ENCODE measurements around the gene ZKSCAN4.
A peak's percentile ranks its signal among the peaks of the same experiment; 100 is the strongest.

ZKSCAN4 gene

DNA sequence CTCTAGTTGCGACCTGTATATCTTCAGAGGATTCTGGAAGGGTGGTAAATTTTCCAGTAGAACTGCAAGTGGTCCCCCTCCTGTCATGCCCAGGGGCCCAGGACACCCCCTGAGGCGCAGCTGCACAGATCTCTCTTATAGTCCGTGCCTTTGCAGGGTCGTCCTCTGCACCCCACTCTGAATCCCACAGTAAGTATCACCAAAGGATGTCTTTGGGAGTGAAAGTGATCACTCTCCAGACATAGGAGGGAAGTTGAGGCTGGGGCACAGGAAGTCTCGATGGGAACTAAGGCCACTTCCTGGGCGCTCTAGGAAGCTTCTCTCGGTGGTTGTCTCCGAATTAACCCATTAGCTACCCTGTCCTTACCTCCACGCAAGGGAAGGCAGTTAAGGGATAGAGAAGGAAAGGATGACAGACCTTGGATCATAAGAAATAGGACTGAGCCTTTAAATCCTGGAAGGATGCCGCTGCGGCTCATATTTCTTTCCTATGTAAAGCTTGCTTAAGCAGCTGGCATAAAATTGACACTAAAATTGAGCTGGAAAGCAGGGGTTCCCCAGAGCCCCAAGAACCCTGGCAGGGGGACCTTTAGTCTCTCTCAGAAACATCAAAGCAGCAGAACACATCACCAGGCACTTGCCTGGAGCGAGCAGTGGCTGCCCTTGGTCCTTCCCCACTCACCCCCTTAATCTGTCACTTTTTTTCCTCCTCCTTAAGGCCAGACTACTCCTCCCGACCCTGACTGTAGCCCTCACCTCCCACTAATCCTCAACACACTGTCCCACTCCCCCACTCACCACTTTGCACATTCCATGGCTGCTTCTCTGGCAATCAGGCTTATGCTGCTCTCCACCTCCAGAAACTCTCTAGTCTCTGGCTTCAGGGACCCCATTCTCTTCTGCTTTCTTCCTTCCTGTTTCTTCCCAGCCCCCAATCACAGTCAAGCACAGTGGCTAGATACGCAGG is at the start of gene ZKSCAN4:
Gene ZKSCAN4 (minus strand): TSS at position 261 of the 967 bp plus-strand sequence. CDS start 289 bp downstream, outside the sequence.
- DNase-seq = peak; percentile 96

DNA sequence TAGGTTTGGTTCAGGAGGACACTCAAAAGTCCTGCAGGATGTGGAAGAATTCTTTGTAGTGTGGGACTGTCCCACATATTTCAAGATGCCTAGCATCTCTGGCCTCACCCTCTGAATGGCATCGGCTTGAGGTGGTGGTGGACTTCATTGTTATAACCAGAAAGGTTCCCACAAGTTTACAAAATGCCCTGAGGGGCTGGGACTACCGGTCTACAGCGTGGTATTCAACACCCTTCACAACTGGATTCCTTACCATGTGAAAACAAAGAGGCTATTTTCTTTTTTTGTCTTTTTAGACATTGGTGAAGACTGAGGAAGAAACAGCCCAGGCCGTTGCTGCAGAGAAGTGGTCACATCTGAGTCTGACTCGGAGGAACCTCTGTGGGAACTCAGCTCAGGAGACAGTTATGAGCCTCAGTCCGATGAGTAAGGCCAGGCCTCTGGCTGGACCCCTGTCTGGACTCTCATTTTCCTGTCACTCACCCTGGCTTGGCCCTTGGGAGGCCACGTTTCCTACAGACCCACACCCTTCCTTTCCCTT is 44.5 kb upstream of the ZKSCAN4 start:
- DNase-seq = no peak

DNA sequence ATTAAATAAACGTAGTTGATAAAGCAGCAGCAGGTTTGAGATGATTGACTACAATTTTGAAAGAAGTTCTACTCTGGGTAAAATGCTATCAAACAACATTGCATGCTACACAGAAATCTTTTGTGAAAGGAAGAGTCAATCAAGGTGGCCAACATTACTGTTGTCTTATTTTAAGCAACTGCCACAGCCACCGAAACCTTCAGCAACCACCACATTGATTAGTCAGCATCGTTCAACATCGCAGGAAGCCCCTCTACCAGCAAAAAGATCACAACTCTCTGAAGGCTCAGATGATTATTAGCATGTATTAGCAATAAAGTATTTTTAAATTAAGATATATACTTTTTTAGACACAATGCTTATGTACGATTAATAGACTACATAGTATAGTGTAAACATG is 43.3 kb upstream of the ZKSCAN4 start:
- DNase-seq = no peak

DNA sequence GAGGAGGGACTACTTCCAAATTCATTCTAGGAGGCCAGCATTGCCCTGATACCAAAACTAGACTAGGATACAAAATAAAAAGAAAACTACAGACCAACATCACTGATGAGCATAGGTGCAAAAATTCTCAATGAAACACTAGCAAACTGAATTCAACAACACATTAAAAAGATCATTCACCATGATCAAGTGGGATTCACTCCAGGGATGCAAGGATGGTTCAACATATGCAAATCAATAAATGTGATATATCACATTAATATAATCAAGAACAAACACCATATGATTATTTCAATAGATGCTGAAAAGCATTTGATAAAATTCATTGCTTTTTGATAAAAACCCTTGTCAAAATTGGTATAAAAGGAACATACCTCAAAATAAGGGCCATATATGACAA is 39.5 kb upstream of the ZKSCAN4 start:
- DNase-seq = no peak

DNA sequence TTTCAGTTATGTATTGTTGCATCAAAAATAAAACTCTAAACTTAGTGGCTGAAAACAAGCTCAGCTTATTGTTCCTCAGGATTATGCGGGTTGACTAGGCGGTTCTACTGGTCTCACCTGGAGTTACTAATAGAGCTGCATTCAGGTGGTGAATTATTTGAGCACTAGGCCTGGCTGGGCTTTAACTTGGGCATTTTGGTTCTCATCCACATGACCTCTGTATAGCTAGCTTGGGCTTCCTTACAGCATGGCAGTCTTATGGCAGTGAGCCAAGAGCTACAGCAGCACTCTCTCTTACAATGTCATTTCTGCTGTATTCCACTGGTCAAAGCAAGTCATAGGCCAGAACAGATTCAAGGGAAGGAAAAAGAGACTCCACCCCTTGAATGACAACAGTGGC is 30.9 kb upstream of the ZKSCAN4 start:
- DNase-seq = peak; percentile 48

DNA sequence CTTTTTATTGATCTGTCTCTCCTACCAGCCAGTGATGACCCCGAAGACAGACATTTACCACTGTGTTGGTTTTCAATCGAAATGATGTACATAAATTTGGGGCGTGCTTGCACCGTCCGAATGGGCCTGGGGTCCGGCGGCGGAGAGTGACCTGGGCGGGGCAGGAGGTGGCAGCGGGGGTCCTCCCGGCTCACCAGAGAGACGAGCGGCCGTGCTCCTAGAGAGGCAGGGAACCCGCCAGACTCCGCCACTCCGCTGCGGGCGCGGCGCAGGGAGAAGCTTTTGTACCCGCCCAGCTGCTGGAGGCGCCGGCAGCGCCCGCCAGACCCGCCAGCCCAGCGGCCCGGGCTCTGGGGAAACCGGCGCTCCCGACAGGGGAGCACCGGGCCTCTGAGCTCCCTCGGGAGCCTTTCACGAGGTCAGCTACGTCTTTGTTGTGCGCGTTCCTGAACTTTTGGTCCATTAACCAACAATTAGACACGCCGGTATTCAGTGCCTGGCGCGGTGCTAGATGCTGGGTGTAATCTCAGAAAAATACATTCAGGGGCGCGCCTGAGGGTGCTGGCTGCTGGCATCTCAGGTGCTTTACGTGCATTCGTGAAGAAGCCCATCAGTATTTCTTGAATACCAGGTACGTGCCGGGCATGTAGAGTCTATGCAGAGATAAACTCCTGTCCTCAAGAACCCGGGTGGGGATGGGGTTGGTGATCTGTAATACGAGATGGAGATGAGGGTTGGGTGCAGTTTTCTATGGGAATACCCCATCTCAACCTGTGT is 29.4 kb upstream of the ZKSCAN4 start, which contains the start of gene PGBD1:
Gene PGBD1 (plus strand): TSS at position 285 of the 777 bp plus-strand sequence. CDS start 2,242 bp downstream, outside the sequence.
- DNase-seq = peak; percentile 91

DNA sequence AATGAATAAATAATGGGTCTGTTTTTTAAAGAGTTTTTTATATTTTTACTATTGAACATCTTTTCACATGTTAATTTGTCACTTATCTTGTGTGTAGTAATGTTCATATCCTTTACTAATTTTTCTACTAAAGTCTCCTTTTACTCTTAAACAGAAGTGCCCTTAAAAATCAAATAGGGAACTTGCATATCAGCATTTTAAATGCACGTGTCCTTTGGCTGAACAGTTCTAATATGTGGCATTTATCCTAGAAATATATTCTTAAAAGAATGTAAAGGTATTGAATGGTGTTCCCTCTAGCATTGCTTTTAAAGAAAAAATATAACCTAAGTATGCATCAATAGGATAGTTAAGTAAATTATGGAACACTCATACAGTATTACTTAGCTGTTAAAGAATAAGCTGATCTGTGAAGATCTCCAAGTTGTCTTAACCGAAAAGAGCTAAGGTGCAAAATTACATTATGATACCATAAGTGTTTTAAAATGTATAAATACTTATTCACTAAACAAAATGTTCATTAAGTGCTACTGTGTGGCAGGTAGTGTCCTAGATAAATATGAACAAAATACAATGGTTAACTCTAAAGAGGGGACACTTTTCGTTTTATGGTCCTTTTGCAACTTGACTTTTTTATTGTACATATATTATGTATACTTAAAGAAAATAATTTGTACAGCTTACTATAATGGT is 28.7 kb upstream of the ZKSCAN4 start:
- DNase-seq = peak; percentile 12

DNA sequence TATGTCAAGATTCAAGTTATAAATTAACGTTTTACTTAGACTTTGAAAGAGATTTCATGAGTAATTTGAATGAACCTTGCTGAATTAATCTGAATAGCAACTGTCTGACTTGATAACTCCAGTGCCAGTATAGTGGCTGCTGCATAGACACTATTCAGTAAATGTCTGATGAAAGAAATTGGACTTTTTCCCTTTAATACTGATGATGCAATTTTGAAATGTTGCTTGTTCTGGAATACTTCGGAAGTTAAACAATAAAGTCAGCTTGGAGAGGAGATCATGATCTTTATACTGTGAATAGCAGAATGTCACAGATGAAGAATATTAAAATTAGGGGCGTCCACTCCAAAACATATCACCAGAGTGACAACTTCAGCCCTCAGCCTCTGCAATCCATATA is 25.7 kb upstream of the ZKSCAN4 start:
- no peak for DNase-seq

DNA sequence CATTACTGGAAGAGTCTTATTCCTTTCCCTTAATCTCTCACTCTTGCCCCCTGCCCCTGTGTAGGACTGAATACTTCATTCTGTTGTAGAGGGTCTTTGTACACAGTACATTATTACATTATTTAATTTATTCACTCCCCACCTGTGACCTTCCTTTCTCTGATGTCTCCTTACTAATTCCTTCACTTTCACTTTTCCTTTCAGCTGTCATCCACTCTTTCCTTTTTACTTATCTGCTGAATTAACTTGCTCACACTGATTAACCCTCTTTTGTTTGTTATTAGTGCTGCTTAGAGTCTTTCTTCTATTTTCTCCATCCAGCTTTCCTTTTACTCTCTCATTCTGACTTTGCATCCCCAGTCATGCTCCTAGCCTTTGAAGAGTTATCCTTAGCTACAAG is 22.8 kb upstream of the ZKSCAN4 start:
- no peak for DNase-seq

DNA sequence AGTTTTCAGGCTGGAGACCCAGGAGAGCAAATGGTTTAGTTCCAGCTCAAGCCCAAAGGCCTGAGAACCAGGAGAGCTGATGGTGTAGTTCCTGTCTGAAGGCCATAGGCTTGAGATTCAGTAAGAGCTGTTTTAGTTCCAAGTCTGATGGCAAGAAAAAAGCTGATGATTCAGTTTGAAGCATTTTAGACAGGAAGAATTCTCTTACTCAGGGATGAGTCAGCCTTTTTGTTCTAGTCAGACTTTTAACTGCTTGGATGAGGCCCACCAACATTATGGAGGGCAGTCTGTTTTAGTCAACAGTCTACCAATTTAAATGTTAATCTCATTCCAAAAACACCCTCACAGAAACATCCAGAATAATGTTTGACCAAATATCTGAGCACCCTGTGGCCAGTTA is 17.4 kb upstream of the ZKSCAN4 start:
- peak; percentile 60 for DNase-seq

DNA sequence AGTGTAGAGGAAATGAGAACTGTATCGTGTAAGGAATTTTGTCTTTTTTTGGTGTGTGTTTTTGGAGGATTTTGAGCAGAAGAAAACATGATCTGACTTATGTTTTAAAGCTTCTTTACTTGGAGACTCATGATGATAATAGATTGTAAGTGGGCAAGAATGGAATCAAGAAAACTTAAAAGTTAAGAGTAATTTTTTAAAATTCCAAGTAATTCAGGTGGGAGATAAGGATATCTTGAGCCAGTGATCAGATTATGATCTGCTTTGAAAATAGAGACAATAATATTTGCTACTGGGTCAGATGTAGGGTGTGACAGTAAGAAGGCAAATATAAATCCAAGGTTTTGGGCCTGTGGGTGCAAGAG is 15.6 kb upstream of the ZKSCAN4 start:
- no peak for DNase-seq

DNA sequence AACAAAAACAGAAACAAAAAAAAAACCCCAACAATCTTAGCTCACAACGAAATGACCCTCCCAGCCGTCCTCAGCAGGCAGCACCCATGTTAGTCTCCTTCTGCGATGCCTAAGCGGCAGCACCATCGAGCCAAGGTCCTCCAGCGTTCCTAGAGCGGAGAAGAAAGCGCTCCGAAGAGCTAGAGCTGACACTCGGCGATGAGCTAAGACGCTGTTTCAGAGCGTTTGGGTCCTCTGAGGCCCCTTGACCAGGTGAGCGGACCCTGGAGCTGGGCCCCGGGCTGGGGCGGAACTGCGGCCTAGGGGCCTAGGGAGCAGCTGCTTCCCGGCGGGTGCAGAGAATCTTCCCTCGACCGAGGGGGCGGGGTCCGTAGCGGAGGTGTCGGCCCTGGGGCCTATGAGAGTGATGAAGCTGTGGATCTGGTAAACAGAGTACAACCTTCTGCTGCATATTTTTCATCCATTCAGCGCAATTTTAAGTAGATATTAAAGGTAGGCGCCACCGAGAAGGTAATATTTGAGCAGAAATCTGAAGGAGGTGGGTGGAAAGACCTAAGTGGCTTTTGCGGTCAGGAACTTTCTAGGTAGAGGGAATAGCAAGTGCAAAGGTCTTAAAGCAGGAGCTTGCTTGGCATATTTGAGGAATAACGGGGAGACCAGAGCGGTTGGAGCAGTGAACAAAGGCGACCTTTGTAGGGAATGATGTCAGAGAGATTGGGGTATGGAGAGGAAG is 15.1 kb upstream of the ZKSCAN4 start, which contains the start of gene ZSCAN26:
Gene ZSCAN26 (plus strand): TSS at position 182 of the 733 bp plus-strand sequence. CDS start 4,777 bp downstream, outside the sequence.
- peak; percentile 96 for DNase-seq

DNA sequence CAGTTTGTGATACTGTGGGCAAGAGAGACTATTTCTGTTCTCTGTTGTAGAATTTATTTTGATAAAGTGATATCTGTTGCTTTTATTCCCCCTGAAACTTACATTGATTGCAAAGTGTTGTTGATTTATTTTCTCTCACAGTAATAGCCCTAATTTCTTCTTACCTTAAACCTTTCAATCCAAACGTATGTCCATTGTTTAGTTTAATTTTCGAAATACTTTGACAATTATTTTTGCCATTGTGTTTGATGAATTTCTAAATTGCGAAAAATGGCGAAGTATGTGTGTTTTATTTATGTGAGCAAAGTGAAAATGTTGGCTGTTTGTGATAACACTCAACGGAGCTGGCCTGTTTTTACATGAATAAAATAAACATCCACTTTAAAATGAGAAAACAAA is 14.5 kb upstream of the ZKSCAN4 start:
- no peak for DNase-seq

DNA sequence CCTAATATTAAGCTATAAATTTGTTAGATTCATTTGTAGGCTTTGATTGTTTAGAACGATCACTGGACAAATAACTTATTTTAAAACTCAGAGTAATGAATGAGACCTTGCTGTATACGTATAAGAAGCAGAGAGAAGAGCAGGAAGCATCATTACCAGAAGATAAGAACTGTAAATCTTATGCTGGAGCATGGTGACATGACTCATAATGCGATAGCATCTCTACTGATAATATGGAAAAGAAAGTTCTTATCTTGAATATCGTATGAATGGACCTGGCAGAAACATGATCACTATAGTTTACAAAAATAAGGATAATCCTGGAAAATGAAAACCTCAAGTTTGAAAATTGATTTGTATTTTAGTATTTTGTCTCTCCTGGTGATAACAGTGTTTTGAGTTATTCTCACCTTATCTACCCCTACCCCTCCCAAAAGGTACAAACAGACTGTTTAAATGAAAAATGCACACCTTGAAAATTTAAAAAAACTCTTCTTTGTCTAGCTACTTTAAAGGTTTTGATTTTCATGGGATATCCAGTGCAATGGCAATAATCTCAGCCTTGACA is 12.8 kb upstream of the ZKSCAN4 start:
- DNase-seq = peak; percentile 47

DNA sequence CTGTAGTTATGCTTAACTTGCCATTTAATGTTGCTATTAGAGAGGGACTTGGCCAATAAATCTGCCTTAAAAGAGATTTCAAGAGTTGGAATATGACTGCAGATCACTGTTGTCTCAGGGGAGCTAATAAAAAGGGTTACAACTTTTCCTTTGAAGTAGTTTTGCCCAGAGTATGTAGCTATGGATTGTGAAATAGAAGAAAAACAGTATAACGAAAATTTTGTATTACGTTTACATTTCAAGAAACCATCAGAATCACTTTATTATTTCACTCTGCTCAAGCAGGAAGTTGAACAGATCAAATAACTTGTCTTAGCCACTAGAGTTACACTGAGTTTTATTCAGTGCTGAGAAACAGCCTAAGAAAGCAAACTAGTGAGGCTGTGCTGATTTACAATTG is 11.9 kb upstream of the ZKSCAN4 start:
- DNase-seq = no peak

DNA sequence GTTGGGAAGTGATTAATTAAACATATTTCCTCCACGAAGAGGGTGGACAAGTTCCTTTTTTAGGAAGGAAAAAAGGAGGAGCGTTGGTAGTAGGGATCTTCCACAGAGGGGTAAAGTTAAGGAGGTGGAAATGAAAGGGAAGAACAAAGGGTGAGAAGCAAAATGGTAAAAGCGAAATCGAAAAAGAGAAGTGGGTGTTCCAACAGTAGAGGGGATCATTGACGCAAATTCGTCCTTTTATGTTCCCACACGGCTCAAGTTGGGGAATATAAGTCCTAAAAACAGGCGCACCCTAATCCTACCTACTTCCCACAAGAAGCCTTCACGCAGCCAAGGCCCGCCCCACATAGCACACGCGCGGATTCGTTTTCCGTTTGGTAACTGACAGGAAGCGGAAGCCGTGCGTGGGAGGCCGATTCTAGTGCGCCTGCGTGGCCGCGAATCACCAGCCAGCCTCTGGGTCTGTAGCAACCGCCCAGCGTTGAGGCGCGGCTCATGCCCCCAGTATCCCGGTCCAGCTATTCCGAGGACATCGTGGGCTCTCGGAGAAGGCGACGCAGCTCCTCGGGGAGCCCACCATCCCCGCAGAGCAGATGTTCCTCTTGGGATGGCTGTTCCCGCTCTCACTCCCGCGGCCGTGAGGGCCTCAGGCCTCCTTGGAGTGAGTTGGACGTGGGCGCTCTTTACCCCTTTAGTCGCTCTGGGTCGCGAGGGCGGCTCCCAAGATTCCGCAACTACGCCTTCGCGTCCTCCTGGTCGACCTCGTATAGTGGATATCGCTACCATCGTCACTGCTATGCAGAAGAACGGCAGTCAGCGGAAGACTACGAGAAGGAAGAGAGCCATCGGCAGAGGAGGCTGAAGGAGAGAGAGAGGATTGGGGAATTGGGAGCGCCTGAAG is 7.1 kb upstream of the ZKSCAN4 start, which contains the start of gene NKAPL:
Gene NKAPL (plus strand): TSS at position 421 of the 901 bp plus-strand sequence. CDS start 75 bp downstream, at position 496.
- DNase-seq = peak; percentile 76

DNA sequence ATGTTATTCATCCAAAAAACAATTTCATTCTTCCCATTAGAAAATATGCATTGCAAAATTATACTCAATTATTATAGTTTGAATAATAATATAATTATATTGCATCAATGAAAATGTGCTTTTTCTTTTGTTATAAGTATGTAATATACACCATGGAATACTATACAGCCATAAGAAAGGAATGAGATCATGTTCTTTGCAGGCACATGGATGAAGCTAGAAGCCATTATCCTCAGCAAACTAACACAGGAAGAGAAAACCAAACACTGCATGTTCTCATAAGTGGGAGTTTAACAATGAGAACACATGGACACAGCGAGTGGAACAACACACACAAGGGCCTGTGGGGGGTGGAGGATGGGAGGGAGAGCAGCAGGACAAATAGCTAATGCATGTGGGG is 5.0 kb upstream of the ZKSCAN4 start:
- DNase-seq = no peak

DNA sequence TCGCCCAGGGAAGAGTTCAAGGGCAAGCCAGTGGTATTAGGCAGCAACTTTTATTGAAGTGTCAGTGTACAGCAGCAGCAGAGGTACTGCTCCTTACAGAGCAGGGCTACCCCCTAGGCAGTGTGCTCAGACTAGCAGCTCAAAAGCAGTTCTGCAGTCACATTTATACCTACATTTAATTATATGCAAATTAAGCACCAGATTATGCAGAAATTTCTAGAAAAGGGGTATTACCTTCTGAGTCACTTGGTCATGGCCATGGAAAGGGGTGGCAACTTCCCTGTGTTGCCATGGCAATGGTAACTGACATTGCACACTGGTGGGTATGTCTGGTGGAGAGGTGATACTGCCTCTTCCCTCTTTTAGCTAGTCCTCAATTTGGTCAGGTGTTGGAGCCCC is 2.1 kb upstream of the ZKSCAN4 start:
- DNase-seq = peak; percentile 49

DNA sequence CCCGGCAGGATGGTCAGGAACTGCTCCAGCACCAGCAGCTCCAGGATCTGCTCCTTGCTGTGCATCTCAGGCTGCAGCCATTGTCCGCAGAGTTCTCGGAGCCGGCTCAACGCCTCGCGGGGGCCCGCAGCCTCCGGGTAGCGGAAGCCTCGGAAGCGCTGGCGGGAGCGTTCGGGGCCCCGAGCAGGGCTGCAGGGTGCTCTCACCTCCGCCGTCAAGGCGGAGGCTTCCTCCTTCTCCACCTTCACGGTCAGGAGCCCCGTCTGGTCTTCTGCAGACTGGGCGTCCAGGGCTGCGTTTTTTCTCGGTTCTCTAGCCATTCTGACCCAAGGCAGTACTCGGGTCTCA is 434 bp downstream of the ZKSCAN4 start:
- DNase-seq = peak; percentile 53

DNA sequence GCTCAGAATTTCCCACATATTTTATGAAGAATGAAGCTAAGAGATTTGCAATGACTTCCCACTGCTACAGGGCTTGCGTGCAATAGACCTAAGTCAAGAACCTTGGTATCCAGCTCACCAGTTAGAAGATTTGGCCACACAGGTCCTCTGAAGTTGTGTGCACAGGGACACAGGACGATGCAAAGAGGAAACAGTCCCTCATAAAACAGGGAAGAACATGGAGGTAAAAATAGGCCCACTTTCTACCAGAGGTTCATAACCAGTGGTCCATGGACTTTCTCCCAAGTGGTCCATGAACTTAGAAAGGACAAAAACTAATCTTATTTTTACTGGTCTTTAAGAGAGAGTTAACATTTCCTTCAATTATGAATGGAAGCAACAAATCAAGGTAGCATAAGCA is 1.3 kb downstream of the ZKSCAN4 start:
- no peak for DNase-seq
